OCI-LY1 (cell line): ENCODE results near the gene DCUN1D2.

Experiments
- H2AFZ ChIP-seq: fragments of 200-600 bp; sonication (generic), shearing (Covaris generic); 2 replicates; pipeline ENCODE4 v1.6.0; 2014; ENCODE audit warnings: antibody characterized with exemption, mild to moderate bottlenecking, low read length
- H3F3A ChIP-seq: fragments of 200-600 bp; sonication (generic), shearing (Covaris generic); 2 replicates; pipeline ENCODE4 v1.6.0; 2014; ENCODE audit warnings: mild to moderate bottlenecking, antibody characterized with exemption, low read length, moderate library complexity; ENCODE audit not compliant: insufficient read depth
- H3K27ac ChIP-seq: fragments of 200-600 bp; sonication (generic); 2 replicates; pipeline ENCODE4 v1.5.1; 2014; ENCODE audit warnings: low read length, mixed run types, mild to moderate bottlenecking, low read depth; ENCODE audit not compliant: poor library complexity, severe bottlenecking
- H3K27me3 ChIP-seq: fragments of 200-600 bp; sonication (generic); 2 replicates; pipeline ENCODE4 v1.6.0; 2014; ENCODE audit warnings: antibody characterized with exemption, mild to moderate bottlenecking, low read length, moderate library complexity; ENCODE audit not compliant: insufficient read depth
- H3K36me3 ChIP-seq: fragments of 200-600 bp; sonication (generic); 2 replicates; pipeline ENCODE4 v1.6.1; 2014; ENCODE audit warnings: mild to moderate bottlenecking, antibody characterized with exemption, low read length, moderate library complexity, mixed read lengths; ENCODE audit not compliant: insufficient read depth
- H3K4me1 ChIP-seq: fragments of 200-600 bp; sonication (generic); 2 replicates; pipeline ENCODE4 v1.5.1; 2014; ENCODE audit warnings: mild to moderate bottlenecking, low read length, moderate library complexity; ENCODE audit not compliant: insufficient read depth, severe bottlenecking
- H3K4me2 ChIP-seq: fragments of 200-600 bp; sonication (generic), shearing (Covaris generic); 2 replicates; pipeline ENCODE4 v1.6.1; 2014; ENCODE audit warnings: low read length
- H3K4me3 ChIP-seq: fragments of 200-600 bp; sonication (generic); 2 replicates; pipeline ENCODE4 v1.5.1; 2014; ENCODE audit warnings: low read length, low read depth, mild to moderate bottlenecking, mixed read lengths; ENCODE audit not compliant: poor library complexity, severe bottlenecking
- H3K79me2 ChIP-seq: fragments of 200-600 bp; shearing (Covaris generic); 2 replicates; pipeline ENCODE4 v1.6.1; 2016; ENCODE audit warnings: mixed run types, low read length, mixed read lengths; ENCODE audit not compliant: insufficient read depth
- H3K9ac ChIP-seq: fragments of 200-600 bp; sonication (generic), shearing (Covaris generic); 2 replicates; pipeline ENCODE4 v1.6.1; 2014; ENCODE audit warnings: mild to moderate bottlenecking, low read length, mixed read lengths
- H3K9me2 ChIP-seq: fragments of 200-600 bp; sonication (generic), shearing (Covaris generic); 2 replicates; pipeline ENCODE4 v1.6.1; 2014; ENCODE audit warnings: low read depth, mild to moderate bottlenecking, low read length, mixed read lengths
- H3K9me3 ChIP-seq: fragments of 200-600 bp; shearing (Covaris generic); 2 replicates; pipeline ENCODE4 v1.6.1; 2014; ENCODE audit warnings: low read length, mixed read lengths
- H4K20me1 ChIP-seq: fragments of 200-600 bp; sonication (generic), shearing (Covaris generic); 2 replicates; pipeline ENCODE4 v1.6.0; 2016; ENCODE audit warnings: mild to moderate bottlenecking, low read length; ENCODE audit not compliant: insufficient read depth
- CTCF ChIP-seq: fragments of 200-600 bp; sonication (generic), shearing (Covaris generic); IDR thresholded peaks from 2 replicates; pipeline ENCODE4 v1.5.1; 2017; ENCODE audit warnings: mild to moderate bottlenecking, antibody characterized with exemption, low read length, moderate library complexity, mixed read lengths
- EZH2 ChIP-seq: fragments of 200-600 bp; sonication (generic), shearing (Covaris generic); IDR thresholded peaks from 2 replicates; pipeline ENCODE4 v1.8.0; 2017; ENCODE audit warnings: borderline replicate concordance, mixed run types, mild to moderate bottlenecking, antibody characterized with exemption, low read length, moderate library complexity, mixed read lengths

The DCUN1D2 gene

GRCh38 chr13:113506025-113506685 lies 15.6 kb upstream of the DCUN1D2 start:
- H3K4me2 ChIP-seq, result no peak overlapping the region
- no peak overlapping the region for H3K4me3 ChIP-seq
- H3K27me3 ChIP-seq, result no peaks in the 10 kb centered on the region
- no peaks in the 10 kb centered on the region for H4K20me1 ChIP-seq
- H3K9me3 ChIP-seq, result no peaks in the 10 kb centered on the region
- TF ChIP-seq EZH2, result no peak
- no peak for TF ChIP-seq CTCF
- no peaks in the 10 kb centered on the region for H3F3A ChIP-seq
- no peaks in the 10 kb centered on the region for H3K4me1 ChIP-seq
- H3K27ac ChIP-seq, result no peak overlapping the region
- peaks cover 35% of the 10 kb centered on the region for H3K36me3 ChIP-seq
- no peaks in the 10 kb centered on the region for H3K9me2 ChIP-seq
- H3K79me2 ChIP-seq, result no peaks in the 10 kb centered on the region
- H3K9ac ChIP-seq, result no peak overlapping the region
- no peak overlapping the region for H2AFZ ChIP-seq

- Histone ChIP-seq H3K27me3 (no peaks in the 10 kb centered on the region), H3K27ac (no peak overlapping the region), H3K9me2 (no peaks in the 10 kb centered on the region)
Measured at GRCh38 chr13:113502686-113503085, 12.2 kb upstream of the DCUN1D2 start.

GRCh38 chr13:113500530-113501265 lies 10.2 kb upstream of the DCUN1D2 start:
- Histone ChIP-seq H3K4me1 (no peaks in the 10 kb centered on the region), H3K27me3 (no peaks in the 10 kb centered on the region), H3K4me3 (no peak overlapping the region), H3K9ac (no peak overlapping the region), H3K36me3 (peaks cover 76% of the 10 kb centered on the region), H3K9me3 (no peaks in the 10 kb centered on the region), H2AFZ (no peak overlapping the region), H3K79me2 (no peaks in the 10 kb centered on the region), H3K4me2 (no peak overlapping the region), H3K9me2 (no peaks in the 10 kb centered on the region), H4K20me1 (no peaks in the 10 kb centered on the region), H3F3A (peaks cover 5% of the 10 kb centered on the region; the same call in 1 of the 2 replicates), H3K27ac (no peak overlapping the region)
- TF ChIP-seq EZH2 (no peak), CTCF (no peak)

More at GRCh38 chr13:113502686-113503085, 12.2 kb upstream of the DCUN1D2 start:
- Histone ChIP-seq H3K36me3 (peaks cover 61% of the 10 kb centered on the region), H3K9ac (no peak overlapping the region), H4K20me1 (no peaks in the 10 kb centered on the region), H3K4me1 (no peaks in the 10 kb centered on the region), H2AFZ (no peak overlapping the region), H3K79me2 (no peaks in the 10 kb centered on the region), H3K9me3 (no peaks in the 10 kb centered on the region), H3K4me3 (no peak overlapping the region), H3F3A (no peaks in the 10 kb centered on the region), H3K4me2 (no peak overlapping the region)
- TF ChIP-seq CTCF (no peak), EZH2 (no peak)
